ENCODE results near the gene CCDC124.
"Not testable (repeated sequence)": the region's sequence is repeated elsewhere in the genome, so short reads cannot be mapped to it uniquely, and the experiment has no call there.

CCDC124 gene, protein sequence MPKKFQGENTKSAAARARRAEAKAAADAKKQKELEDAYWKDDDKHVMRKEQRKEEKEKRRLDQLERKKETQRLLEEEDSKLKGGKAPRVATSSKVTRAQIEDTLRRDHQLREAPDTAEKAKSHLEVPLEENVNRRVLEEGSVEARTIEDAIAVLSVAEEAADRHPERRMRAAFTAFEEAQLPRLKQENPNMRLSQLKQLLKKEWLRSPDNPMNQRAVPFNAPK

DNA sequence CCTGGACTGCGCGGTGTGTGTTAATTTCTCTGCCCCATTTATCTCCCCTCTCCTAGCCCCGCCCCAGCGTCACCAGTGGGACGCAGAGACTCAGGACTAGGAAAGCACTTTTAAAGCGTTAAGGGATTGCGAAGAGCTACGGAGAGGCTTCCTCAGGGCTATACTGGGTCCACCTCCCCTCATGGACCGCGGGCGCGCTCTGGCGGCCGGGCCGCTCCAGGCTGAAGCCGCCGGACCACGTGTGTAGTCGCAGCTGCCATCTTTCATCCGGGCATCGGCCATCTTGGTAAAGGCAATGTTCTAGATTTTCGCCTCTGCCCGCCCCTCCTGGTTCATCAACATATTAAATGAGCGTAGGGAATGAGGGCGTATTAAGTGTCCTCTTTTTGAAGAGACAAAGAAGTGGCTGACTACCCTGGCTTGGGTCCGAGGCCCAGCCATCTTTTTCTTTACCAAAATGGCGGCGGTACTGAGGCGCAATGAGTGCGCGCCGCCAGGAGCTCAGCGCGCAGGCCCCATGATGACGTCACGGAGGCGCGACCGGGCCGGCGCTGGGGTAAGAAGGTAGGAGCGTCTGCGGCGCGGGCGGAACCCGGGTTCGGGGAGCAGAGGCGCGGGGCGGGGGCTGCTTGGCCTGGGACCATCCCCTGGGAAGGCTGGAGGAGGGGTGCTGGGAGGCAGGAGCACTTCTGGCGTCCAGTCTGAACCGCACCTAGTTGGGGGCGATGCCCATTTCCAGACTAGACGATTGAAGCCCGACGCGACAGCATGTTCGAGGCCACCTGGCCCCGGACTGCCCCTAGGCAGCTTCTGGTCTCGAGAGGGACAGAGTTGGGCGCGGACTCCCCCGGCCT is at the start of gene CCDC124:
Gene CCDC124 (plus strand): TSS at position 531 of the 854 bp plus-strand sequence. CDS start 3,406 bp downstream, outside the sequence.
- Histone ChIP-seq H3K9me3 (ENCODE audit: low read length) (no peaks in the 10 kb centered on the region), H3K36me3 (ENCODE audit: insufficient read depth, low read length) (peaks cover 4% of the 10 kb centered on the region), H3K4me1 (ENCODE audit: insufficient read depth, low read length) (peaks cover 8% of the 10 kb centered on the region), H2AFZ (ENCODE audit: low read depth, low read length) (peak within 1 kb of the TSS; percentile 75), H3K27me3 (ENCODE audit: insufficient read depth, low read length) (no peaks in the 10 kb centered on the region), H3K4me3 (ENCODE audit: low read length) (peak within 1 kb of the TSS; percentile 78)

DNA sequence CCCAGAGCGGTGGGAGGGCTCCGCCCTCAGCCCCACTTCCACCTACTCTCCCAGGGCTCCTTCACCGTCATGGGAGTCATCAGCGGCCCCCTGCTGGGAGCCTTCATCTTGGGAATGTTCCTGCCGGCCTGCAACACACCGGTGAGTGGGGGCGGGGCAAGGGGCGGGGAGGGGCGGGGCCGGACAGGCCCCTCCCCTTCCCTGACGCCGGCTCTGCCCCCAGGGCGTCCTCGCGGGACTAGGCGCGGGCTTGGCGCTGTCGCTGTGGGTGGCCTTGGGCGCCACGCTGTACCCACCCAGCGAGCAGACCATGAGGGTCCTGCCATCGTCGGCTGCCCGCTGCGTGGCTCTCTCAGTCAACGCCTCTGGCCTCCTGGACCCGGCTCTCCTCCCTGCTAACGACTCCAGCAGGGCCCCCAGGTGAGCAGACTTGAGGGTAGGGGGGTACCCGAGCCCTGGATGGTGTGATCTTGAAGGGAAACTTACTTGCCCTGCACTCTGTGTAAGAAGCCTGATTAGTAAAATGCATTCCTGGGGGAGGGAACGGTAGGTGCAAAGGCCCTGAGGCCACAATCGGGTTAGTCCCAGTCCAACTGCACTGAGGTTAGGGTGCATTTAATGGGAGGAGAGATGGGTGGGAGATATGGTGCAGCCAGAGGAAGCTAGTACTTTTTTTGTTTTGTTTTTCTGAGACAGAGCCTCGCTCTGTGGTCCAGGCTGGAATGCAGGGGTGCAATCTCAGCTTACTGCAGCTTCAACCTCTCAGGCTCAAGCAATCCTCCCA is 49.0 kb upstream of the CCDC124 start:
- Histone ChIP-seq H3K9me3 (ENCODE audit: low read length) (no peaks in the 10 kb centered on the region), H2AFZ (ENCODE audit: low read depth, low read length) (no peak overlapping the region), H3K4me1 (ENCODE audit: insufficient read depth, low read length) (no peaks in the 10 kb centered on the region), H3K4me3 (ENCODE audit: low read length) (no peak overlapping the region), H3K36me3 (ENCODE audit: insufficient read depth, low read length) (no peaks in the 10 kb centered on the region), H3K27me3 (ENCODE audit: insufficient read depth, low read length) (no peaks in the 10 kb centered on the region)

DNA sequence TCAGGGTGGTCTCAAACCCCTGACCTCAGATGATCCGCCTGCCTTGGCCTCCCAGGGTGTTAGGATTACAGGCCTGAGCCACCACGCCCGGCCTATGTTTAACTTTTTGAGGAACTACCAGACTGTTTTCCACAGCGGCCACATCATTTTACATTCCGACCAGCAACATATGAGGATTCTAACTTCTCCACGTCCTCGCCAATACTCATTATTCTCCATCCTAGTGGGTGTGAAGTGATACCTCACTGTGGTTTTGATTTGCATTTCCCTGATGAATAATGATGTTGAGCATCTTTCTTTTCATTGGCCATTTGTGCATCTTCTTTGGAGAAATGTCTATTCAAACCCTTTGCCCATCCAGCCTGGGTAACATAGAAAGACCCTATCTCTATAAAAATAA is 46.3 kb upstream of the CCDC124 start:
- Histone ChIP-seq H2AFZ (ENCODE audit: low read depth, low read length) (no peak overlapping the region), H3K36me3 (ENCODE audit: insufficient read depth, low read length) (no peaks in the 10 kb centered on the region), H3K4me3 (ENCODE audit: low read length) (no peak overlapping the region), H3K27me3 (ENCODE audit: insufficient read depth, low read length) (no peaks in the 10 kb centered on the region), H3K9me3 (ENCODE audit: low read length) (no peaks in the 10 kb centered on the region), H3K4me1 (ENCODE audit: insufficient read depth, low read length) (no peaks in the 10 kb centered on the region)

DNA sequence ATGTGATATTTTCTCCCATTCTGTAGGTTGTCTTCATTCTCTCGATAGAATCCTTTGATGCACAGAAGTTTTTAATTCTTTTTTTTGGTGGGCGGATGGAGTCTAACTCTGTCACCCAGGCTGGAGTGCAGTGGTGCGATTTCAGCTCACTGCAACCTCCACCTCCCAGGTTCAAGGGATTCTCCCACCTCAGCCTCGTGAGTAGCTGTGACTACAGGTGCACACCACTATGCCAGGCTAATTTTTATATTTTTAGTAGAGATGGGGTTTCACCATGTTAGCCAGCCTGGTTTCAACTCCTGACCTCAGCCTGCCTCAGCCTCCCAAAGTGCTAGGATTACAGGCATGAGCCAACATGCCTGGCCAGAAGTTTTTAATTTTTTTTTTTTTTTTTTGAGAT is 45.6 kb upstream of the CCDC124 start:
- not testable (repeated sequence) for H3K9me3 ChIP-seq (ENCODE audit: low read length); H3K4me3 ChIP-seq (ENCODE audit: low read length); H2AFZ ChIP-seq (ENCODE audit: low read depth, low read length); H3K27me3 ChIP-seq (ENCODE audit: insufficient read depth, low read length); H3K36me3 ChIP-seq (ENCODE audit: insufficient read depth, low read length); H3K4me1 ChIP-seq (ENCODE audit: insufficient read depth, low read length)

DNA sequence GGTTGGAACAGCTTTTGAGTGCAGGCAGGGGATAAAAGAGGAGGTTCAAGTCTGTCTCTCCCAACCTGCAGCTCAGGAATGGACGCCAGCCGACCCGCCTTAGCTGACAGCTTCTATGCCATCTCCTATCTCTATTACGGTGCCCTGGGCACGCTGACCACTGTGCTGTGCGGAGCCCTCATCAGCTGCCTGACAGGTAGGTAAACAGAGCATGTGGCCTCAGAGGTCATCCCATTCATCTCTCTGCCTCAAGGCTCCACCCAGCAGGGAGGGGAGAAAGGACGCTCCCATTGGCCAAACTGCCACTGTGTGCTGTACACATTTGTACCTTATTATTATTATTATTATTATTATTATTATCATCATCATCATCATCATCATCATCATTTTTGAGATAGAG is 44.6 kb upstream of the CCDC124 start:
- H3K36me3 ChIP-seq (ENCODE audit: insufficient read depth, low read length), result no peaks in the 10 kb centered on the region
- H3K4me1 ChIP-seq (ENCODE audit: insufficient read depth, low read length), result no peaks in the 10 kb centered on the region
- H3K9me3 ChIP-seq (ENCODE audit: low read length), result no peaks in the 10 kb centered on the region
- no peak overlapping the region for H3K4me3 ChIP-seq (ENCODE audit: low read length)
- no peaks in the 10 kb centered on the region for H3K27me3 ChIP-seq (ENCODE audit: insufficient read depth, low read length)
- no peak overlapping the region for H2AFZ ChIP-seq (ENCODE audit: low read depth, low read length)

DNA sequence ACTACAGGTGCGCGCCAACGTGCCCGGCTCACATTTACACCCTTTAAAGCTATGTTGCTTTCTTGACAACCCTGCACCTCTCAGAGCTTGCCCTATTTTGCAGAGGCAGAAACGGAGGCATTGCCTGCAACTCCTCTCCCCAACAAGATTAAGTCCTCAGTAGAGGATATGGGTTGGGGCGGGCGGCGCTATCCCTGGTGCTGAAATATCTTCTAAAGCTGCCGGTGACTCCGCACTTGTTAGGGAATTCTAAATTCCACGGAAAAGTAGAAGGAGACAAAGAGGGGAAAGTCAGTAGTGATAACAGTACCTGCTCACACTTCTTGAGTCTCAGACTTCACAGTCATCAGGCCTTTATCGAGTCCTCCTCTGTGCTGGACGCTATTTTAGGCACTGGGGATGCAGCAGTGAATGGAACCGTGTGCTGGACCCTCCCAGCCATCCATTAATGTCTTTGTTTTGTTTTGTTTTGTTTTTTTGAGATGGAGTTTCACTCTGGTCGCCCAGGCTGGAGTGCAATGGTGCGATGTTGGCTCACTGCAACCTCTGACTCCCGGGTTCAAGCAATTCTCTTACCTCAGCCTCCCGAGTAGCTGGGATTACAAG is 43.1 kb upstream of the CCDC124 start:
- Histone ChIP-seq H2AFZ (ENCODE audit: low read depth, low read length) (no peak overlapping the region), H3K9me3 (ENCODE audit: low read length) (no peaks in the 10 kb centered on the region), H3K36me3 (ENCODE audit: insufficient read depth, low read length) (no peaks in the 10 kb centered on the region), H3K4me1 (ENCODE audit: insufficient read depth, low read length) (no peaks in the 10 kb centered on the region), H3K27me3 (ENCODE audit: insufficient read depth, low read length) (no peaks in the 10 kb centered on the region), H3K4me3 (ENCODE audit: low read length) (no peak overlapping the region)

DNA sequence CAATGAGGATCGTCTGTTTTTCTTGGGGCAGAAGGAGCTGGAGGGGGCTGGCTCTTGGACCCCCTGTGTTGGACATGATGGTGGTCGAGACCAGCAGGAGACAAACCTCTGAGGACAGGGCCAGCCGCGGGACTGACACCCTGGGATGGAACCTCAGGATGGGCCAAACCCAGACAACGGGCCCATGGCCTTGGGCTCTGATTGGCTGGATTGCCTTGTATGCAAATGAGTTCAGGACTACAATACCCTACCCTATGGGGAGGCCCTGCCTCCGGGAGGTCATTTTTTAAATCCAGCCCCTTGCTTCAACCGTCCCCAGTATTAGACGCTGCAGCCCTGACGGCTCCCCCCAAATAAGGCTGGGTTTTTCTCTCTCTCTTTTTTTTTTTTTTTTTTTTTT is 39.0 kb upstream of the CCDC124 start:
- Histone ChIP-seq H2AFZ (ENCODE audit: low read depth, low read length) (no peak overlapping the region), H3K4me1 (ENCODE audit: insufficient read depth, low read length) (no peaks in the 10 kb centered on the region), H3K4me3 (ENCODE audit: low read length) (no peak overlapping the region), H3K27me3 (ENCODE audit: insufficient read depth, low read length) (no peaks in the 10 kb centered on the region), H3K9me3 (ENCODE audit: low read length) (no peaks in the 10 kb centered on the region), H3K36me3 (ENCODE audit: insufficient read depth, low read length) (no peaks in the 10 kb centered on the region)

DNA sequence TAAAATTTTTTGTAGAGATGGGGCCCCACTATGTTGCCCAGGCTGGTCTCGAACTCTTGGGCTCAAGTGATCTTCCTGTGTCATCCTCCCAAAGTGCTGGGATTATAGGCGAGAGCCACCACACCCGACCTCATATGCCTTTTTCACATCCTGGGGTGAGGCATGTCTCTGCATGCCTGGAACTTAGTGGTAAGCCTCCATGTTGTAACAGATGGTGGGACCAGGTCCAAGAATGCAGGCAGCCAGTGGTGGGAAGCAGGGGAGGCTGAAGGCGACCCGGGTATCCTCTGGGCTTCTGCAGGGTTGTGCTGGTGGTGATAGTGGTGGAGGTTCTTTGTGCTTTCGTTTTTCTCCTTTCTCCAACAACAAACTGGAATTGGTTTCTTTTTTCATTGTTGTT is 30.1 kb upstream of the CCDC124 start:
- no peaks in the 10 kb centered on the region for H3K27me3 ChIP-seq (ENCODE audit: insufficient read depth, low read length)
- no peaks in the 10 kb centered on the region for H3K9me3 ChIP-seq (ENCODE audit: low read length)
- no peak overlapping the region for H3K4me3 ChIP-seq (ENCODE audit: low read length)
- H3K4me1 ChIP-seq (ENCODE audit: insufficient read depth, low read length), result no peaks in the 10 kb centered on the region
- H2AFZ ChIP-seq (ENCODE audit: low read depth, low read length), result no peak overlapping the region
- no peaks in the 10 kb centered on the region for H3K36me3 ChIP-seq (ENCODE audit: insufficient read depth, low read length)

DNA sequence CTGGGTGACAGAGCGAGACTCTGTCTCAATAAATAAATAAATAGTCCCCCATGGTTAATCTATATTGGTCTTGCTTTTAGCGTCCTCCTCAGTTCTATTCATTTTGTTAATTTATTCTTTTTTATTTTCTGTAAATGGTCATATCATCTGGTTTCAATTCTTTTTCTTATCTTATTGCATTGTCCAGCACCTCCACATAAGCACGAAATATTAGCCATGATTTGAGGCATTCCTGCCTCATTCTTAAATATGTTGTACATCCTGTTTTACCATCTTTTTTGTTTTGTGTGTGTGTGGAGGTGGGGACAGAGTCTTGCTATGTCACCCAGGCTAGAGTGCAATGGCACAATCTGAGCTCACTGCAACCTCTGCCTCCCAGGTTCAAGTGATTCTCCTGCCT is 24.6 kb upstream of the CCDC124 start:
- H3K4me1 ChIP-seq (ENCODE audit: insufficient read depth, low read length), result peaks cover 6% of the 10 kb centered on the region
- no peak overlapping the region for H2AFZ ChIP-seq (ENCODE audit: low read depth, low read length)
- no peaks in the 10 kb centered on the region for H3K36me3 ChIP-seq (ENCODE audit: insufficient read depth, low read length)
- no peaks in the 10 kb centered on the region for H3K27me3 ChIP-seq (ENCODE audit: insufficient read depth, low read length)
- H3K4me3 ChIP-seq (ENCODE audit: low read length), result no peak overlapping the region
- peaks cover 2% of the 10 kb centered on the region for H3K9me3 ChIP-seq (ENCODE audit: low read length)

DNA sequence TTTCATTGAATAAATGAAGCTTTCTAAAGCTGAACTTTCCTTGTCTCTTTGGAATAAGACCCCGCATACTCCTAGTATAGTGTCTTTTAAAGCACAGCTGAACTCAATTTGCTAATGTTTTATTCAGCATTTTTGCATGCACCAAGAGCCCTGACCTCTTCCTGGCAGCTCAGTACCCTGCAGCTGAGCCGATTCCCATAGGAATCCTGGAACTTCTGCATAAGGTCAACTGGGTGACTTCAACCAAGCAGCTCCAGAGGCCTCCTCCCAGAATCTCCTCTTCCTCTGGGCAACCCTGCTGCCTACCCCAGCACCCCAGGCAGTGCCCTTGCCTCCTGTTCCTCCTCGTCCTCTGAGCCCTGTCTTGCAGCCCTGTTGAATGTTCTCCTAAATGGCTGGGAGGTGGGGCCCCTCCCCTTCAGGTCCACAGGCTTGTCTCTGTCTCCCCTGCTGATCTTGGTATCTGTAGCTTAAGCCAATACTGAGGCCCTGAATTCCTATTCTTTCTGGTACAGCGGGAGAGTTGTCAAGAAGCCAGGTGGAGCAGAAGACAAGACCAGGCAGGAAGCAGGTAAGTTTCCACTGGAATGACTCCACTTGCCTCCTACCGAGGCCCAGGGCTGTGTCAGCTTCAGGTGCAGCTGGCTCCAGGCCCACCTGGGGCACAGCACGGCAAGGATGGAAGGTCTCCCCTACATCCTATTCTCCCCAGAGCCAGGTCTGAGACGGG is 23.6 kb upstream of the CCDC124 start:
- Histone ChIP-seq H3K9me3 (ENCODE audit: low read length) (peaks cover 2% of the 10 kb centered on the region), H3K36me3 (ENCODE audit: insufficient read depth, low read length) (no peaks in the 10 kb centered on the region), H3K27me3 (ENCODE audit: insufficient read depth, low read length) (no peaks in the 10 kb centered on the region), H3K4me3 (ENCODE audit: low read length) (no peak overlapping the region), H2AFZ (ENCODE audit: low read depth, low read length) (no peak overlapping the region), H3K4me1 (ENCODE audit: insufficient read depth, low read length) (peaks cover 6% of the 10 kb centered on the region)

DNA sequence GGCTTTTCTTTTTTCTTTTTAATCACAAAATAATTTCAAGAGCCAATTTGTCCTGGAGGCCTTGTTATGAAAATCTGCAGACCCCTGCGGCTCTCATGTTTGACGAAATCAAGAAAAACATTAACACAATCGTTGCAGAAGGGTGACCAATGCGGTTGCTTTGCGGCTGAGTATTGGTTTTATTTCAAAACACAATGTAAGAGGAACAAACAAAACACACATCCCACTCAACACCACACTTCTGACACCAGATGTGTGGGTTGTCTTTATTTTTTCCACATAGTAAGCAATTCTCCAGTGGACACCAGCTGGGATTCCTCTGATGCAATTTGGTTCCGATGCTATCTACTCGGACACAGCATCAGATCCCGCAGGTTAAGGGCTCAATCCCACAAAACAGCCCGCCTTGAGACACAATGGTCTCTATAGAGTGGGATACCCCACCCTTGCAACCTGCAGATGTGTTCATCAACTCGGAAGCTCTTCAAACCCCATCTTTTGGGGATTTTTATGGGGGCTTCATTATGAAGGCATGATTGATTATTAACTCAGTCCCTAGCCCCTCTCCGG is 21.9 kb upstream of the CCDC124 start:
- H3K9me3 ChIP-seq (ENCODE audit: low read length), result peaks cover 2% of the 10 kb centered on the region
- H3K36me3 ChIP-seq (ENCODE audit: insufficient read depth, low read length), result no peaks in the 10 kb centered on the region
- peaks cover 6% of the 10 kb centered on the region for H3K4me1 ChIP-seq (ENCODE audit: insufficient read depth, low read length)
- no peak overlapping the region for H2AFZ ChIP-seq (ENCODE audit: low read depth, low read length)
- H3K4me3 ChIP-seq (ENCODE audit: low read length), result no peak overlapping the region
- H3K27me3 ChIP-seq (ENCODE audit: insufficient read depth, low read length), result no peaks in the 10 kb centered on the region

DNA sequence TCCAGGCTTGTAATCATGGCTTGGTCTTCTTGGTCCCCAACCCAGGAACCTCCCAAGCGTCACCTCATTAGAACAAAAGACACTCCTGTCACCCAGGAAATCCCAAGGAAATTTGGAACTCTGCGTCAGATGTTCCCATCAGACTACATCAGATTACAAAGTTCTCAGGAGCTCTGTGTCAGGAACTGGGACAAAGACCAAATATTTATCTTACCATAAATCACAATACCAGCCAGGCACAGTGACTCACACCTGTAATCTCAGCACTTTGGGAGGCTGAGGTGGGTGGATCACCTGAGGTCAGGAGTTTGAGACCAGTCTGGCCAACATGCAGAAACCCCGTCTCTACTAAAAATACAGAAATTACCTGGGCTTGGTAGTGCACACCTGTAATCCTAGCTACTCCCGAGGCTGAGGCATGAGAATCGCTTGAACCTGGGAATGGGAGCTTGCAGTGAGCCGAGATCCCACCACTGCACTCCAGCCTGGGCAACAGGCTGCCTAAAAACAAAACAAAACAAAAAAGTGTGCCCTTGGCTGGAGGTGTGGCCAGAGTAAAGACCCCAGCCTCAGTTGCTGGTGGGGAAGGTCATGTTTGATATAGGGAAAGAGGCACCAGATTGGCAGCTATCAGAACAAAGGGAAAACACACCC is 16.7 kb upstream of the CCDC124 start:
- no peaks in the 10 kb centered on the region for H3K36me3 ChIP-seq (ENCODE audit: insufficient read depth, low read length)
- H3K4me3 ChIP-seq (ENCODE audit: low read length), result no peak overlapping the region
- no peaks in the 10 kb centered on the region for H3K4me1 ChIP-seq (ENCODE audit: insufficient read depth, low read length)
- no peak overlapping the region for H2AFZ ChIP-seq (ENCODE audit: low read depth, low read length)
- H3K27me3 ChIP-seq (ENCODE audit: insufficient read depth, low read length), result no peaks in the 10 kb centered on the region
- no peaks in the 10 kb centered on the region for H3K9me3 ChIP-seq (ENCODE audit: low read length)

Data from neuron (in vitro differentiated cells).